PFSK-1 (cell line): Measurements from ENCODE around the gene MAPK12.

ENCODE experiments used
- REST ChIP-seq, 2 experiments: IDR thresholded peaks; 2 replicates each; pipeline versions ENCODE4 v1.6.1 to v1.8.0; 2011 to 2012; ENCODE audit warnings: low read depth in 2 of 2, low read length in 2 of 2, control low read depth in 1 of 2, inconsistent platforms in 1 of 2, mild to moderate bottlenecking in 1 of 2, moderate library complexity in 1 of 2; ENCODE audit not compliant: insufficient read depth in 1 of 2
- SIN3A ChIP-seq: IDR thresholded peaks from 2 replicates; pipeline ENCODE4 v1.6.1; 2012; ENCODE audit warnings: mild to moderate bottlenecking, low read length, moderate library complexity, borderline replicate concordance; ENCODE audit not compliant: insufficient read depth
- TAF1 ChIP-seq: IDR thresholded peaks from 2 replicates; pipeline ENCODE4 v1.6.1; 2012; ENCODE audit warnings: low read length, control low read depth, borderline replicate concordance; ENCODE audit not compliant: insufficient read depth

- no peak for TF ChIP-seq TAF1
- no peak for TF ChIP-seq REST (IDR thresholded peaks at IDR 0.05; ENCODE audit: insufficient read depth in 1 of 2, low read depth in 2 of 2, low read length in 2 of 2)
- TF ChIP-seq SIN3A: no peak
These were observed 34.7 kb downstream of the MAPK12 start for GRCh38 chr22:50226875-50227165.
